NCI-H2107 treated with DMSO at 0.1 percent for 48 hours (cell line): Measurements from ENCODE around the gene ENOX2.
"Not testable (repeated sequence)": the region's sequence is repeated elsewhere in the genome, so short reads cannot be mapped to it uniquely, and the experiment has no call there.

Experiments used
- DNase-seq: peaks from one replicate; lab custom pipeline; 2025; ENCODE audit not compliant: unreplicated experiment; lab: John Stamatoyannopoulos, UW

Gene ENOX2

DNA sequence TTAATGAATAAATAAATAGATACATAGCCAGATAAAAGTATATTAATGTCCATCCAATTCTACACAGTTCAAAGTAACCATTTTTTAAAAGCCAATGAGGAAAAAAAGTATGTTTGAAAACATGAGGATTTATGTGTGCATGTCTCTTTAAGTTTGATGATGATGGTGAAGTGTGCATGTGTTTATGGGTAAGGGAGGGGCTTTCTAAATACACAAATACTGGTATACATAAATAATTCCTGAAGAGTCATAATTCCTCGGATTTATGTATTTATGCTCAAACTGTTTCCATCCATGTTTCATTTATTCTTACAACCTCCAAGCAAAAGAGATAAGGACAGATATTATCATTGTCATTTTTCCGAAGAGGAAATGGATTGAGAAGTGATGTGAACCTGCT lies 75.4 kb downstream of the ENOX2 start:
- DNase-seq: no peak

DNA sequence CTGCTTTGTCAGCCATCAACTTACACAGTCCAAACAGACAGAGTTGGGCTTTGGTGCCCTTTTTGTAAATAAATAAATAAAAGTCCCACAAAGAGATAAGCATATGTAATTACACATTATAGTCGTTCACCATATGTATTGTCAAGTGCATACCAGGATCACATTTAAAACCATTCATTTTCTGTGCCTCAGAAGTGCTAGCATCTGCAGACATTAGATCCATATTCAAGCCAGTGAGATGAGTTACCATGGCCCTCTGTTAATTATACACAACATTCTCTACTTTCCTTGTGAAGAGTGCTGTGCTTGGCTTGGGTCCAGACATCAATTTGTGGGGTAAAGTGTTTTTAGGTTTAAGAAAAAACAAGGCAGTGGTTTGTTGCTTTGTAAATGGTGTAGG lies 76.8 kb downstream of the ENOX2 start:
- DNase-seq: peak; percentile 80

DNA sequence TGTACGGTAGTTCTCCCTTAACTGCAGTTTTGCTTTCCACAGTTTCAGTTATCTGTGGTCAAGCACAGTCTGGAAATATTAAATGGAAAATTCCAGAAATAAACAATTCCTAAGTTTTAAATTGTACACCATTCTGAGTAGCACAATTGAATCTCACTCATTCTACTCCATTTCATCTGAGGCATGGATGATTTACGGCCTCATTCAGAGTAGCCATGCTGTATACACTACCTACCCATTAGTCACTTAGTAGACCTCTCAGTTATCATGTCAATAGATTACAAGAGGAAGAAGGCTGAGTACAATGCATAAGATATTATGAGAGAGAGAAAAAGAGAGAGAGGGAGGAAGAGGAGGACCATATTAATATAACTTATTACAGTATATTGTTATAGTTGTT lies 77.5 kb downstream of the ENOX2 start:
- no peak for DNase-seq

DNA sequence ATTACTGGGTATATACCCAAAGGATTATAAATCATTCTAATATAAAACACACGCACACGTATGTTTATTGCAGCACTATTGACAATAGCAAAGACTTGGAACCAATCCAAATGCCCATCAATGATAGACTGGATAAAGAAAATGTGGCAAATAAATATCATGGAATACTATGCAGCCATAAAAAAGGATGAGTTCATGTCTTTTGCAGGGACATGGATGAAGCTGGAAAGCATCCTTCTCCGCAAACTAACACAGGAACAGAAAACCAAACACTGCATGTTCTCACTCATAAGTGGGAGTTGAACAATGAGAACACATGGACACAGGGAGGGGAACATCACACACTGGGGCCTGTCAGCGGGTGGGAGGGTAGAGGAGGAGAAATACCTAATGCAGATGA lies 83.6 kb downstream of the ENOX2 start:
- not testable (repeated sequence) for DNase-seq

DNA sequence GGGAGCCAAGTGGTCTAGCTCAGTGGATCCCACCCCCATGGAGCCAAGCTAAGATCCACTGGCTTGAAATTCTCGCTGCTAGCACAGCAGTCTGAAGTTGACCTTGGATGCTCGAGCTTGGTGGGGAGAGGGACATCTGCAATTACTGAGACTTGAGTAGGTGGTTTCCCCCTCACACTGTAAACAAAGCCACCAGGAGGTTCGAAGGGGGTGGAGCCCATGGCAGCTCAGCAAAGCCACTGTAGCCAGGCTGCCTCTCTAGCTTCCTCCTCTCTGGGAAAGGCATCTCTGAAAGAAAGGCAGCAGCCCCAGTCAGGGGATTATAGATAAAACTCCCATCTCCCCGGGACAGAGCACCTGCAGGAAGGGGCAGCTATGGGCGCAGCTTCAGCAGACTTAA lies 89.1 kb downstream of the ENOX2 start:
- not testable (repeated sequence) for DNase-seq

DNA sequence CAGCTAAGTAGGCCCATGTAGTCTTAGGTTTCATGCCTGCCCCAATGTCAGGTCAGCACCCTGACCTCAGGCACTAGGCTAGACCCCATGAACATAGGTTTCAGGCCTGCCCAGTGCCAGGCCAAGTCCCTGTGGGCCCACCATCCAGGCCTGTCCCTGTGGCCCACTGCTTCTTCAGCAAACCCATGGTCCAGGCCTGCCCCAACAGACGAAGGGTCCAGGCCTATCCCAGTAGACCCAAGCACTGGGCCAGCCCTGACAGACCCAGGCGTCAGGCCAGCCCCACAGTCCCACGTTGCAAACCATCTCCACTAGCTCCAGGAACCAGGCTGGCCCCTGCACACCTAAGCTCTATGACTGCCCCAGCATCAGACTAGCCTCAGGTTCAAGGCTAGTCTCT lies 92.4 kb downstream of the ENOX2 start:
- no peak for DNase-seq

DNA sequence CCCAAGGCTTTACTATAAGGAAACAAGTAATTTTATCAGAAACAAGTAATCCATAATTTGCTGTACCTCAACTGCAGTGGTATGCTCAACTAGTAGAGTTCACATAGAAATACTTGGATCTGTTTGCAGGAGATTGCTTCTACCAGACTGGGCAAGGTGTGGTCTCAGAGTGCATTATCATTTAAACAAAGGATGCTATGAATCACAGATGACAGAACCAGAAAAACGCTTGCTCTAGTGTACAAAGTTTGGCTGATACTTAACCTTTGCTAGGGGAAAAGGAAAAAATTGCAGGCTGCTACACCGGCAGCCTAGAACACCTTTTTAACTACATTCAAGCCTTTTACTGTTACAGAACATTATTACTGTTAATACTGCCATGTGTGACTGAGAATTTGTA lies 97.1 kb downstream of the ENOX2 start:
- no peak for DNase-seq

DNA sequence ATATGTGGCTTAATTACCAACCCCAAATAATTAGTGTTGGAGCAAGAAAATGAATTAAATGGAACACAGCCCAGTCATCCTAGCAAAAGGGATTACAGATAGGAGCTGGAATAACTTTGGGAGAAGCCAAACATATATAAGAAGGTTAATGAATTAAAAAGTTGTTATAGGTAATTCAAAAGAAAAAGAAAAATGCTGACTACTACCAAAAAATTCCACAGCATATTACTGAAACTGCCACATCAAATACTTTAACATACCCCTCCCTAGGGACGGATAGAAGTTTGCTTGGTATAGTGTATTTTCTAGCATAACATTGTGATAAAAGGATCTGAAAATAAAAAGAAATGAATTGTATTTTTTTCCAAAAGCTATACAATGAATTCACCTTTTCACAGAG lies 99.5 kb downstream of the ENOX2 start:
- DNase-seq: no peak

DNA sequence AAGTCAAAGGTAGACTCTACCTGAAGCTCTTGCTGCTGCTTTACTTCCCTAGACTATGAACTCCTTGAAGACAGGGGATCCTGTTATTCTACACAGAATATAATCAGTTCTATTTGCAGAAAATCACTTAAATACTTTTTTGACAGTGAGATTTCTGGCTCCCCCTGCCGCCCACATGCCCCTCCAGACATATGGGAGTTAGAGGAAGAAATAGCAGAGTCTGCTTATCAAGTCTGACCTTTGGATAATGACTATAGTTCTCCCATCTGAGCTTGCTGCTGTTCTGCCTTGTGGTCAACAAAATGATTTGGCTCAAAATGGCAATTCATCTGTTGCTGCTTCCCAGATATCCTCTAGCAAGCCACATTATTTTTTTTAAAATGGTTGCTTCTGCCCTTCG lies 101.1 kb downstream of the ENOX2 start:
- DNase-seq: no peak

DNA sequence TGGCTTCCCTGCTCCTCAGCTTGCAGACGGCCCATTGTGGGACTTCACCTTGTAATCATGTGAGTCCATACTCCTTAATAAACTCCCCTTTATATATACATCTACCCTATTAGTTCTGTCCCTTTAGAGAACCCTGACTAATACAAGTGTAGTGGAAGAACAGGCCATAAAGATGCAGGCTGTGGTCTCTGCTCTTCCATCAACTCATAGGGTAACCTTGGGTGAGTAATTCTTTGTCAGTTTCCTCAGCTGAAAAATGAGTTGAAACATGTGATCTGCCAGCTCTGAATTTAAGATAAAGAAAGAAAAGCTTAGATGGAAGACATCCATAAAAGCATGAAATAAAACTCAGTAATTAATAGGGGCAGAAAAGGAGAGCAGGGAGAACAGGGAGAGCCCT lies 103.6 kb downstream of the ENOX2 start:
- no peak for DNase-seq

DNA sequence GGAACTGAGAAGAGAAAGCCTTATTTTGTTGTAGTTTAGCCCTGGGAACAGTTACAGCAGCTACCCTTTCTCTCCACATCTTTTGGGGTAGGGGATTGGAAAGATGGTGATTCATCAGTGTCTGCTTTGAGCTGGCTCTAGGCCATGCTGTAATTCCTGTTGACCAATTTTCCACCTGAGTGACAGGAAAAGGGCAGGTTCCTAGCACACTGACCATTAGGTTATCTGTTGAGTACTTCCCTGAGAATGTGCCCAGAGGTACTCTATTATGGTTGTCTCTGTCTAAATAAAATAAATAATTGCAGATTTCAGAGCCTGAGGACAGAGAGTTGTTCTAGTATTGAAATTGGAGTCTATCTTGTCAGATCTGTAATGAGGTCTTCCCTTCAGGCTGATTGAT lies 109.0 kb downstream of the ENOX2 start:
- no peak for DNase-seq

DNA sequence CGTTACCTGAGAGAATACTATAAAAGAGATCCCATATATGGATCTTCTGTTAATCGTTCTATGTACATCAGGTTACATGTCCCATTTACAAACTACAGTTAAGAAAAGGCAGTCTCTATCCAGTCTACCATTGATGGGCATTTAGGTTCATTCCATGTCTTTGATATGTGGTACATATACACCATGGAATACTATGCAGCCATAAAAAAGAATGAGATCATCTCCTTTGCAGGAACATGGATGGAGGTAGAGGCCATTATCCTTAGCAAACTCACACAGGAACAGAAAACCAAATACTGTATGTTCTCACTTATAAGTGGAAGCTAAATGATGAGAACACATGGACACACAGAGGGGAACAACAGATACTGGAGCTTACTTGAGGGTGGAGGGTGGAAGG lies 111.1 kb downstream of the ENOX2 start:
- not testable (repeated sequence) for DNase-seq

DNA sequence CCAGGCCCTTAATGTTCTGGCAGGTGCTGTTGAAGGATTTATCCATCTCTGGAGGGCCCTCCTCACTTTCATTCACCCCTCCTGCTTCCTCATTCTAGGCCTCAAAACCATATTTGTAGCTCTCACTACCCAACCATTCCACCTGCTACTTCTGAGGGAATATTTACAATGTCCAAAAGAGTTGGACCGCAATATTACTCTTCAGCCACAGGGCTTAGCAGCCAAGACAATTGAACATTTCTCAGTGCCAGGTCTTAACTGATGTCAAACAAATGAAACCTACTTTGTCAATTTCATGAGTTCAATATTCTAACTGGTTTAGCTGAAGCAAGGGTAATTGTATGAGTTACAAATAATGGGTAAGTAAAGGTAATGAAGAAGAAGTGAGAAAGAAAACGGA lies 113.2 kb downstream of the ENOX2 start:
- DNase-seq: no peak

DNA sequence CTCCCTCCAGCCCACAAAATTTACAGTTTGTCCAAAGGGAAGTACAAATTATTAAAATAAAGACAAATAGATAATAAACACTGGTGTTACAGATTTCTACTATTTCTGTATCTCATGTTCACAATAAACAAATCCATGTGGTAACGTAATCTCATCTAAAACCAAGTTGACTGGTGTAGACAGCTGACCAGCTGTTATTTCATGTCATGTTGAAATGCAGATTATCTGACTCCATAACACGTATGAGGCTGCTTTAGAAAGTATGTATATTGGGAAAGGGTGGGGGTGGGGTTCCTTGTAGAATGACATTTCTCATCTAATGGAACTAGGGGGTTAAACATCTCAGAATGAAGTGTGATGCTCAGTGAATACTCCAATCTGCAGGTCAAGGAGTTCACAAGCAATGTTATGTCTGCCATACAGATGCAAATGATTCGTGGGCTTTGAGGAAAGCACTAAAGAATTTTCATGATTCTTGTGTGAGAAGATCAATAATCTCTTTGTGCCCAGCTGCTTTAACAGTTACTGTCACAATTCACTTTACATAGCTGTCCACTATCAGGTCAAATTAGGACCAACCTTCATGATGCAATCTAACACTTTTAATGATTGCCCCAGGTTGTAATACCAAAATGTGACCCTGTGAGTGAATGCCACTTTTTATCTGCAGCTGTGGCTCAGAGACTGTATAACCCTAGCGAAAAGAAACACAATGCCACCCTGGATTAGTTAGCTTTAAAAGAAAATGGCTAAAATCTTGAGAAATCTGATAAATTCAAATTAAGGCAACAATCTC lies 114.0 kb downstream of the ENOX2 start:
- DNase-seq: no peak

DNA sequence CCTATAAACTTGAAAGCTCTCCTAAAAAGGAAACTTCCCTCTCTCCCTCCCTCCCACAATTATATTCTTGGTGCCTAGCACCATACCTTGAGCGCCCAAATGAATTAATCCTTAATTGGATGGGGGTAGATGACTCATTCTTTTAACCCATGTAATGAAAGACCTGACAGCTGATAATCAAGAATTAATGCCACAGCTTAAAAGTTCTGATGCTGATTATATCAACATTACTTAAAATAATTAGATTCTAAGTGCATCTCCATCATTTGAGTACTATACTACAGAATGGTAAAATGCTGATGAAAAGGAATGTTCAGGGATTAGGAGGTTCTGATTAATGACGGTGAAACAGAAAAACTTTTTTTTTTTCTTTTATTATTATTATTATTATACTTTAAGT lies 117.0 kb downstream of the ENOX2 start:
- DNase-seq: no peak

DNA sequence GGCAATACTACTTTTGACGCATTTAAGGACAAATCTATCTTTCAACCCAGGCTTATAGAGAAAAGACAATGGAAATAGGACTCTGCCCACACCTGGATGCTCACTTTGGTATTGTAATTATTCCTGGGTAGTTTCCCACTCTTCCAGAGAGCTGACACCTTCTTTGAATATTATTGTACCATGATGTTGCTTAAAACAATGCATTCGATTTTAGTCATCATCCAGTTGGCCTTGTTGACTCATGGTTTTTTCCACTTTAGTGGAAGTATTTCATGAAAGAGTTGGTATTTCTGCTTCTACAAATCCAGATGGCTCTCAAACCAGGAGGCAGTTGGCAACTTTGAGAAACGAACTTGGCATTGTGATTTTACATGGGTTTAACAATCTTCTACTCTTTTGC lies 124.2 kb downstream of the ENOX2 start:
- DNase-seq: no peak

DNA sequence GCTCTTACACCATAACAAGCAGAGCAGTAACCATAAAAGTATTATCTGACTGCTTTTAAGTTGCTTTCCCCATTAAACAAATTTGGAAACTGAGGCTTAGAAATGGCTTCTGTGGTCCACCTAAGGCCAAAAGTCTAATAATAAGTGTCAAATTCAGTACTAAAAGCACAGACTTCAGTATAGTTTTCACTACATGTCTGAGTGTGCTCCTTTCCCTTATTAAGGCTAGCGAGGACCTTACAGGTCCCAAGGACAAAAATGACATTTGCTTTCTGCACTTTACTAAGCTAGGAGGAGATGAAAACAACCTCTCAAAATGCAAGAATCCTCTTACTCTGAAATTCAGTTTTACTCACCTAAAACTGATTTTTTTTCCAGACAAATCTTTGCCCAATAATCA lies 127.2 kb downstream of the ENOX2 start:
- no peak for DNase-seq

DNA sequence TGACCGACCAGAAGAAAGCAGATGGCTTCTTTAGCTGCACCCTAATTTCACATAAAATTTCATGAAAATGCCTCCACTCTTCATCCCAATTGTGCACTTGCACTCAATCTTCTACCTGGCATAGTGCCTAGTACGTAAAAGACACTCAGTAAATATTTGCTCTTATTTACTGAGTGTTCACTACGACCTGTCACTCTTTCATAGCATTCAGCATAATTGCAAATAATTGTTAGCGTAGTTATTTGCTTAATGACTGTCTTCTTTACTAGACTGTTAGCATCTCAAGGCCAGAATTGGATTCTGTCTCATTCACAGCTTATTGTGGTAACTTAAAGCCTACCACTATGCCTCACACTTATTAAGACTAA lies 130.2 kb downstream of the ENOX2 start:
- DNase-seq: peak; percentile 79

DNA sequence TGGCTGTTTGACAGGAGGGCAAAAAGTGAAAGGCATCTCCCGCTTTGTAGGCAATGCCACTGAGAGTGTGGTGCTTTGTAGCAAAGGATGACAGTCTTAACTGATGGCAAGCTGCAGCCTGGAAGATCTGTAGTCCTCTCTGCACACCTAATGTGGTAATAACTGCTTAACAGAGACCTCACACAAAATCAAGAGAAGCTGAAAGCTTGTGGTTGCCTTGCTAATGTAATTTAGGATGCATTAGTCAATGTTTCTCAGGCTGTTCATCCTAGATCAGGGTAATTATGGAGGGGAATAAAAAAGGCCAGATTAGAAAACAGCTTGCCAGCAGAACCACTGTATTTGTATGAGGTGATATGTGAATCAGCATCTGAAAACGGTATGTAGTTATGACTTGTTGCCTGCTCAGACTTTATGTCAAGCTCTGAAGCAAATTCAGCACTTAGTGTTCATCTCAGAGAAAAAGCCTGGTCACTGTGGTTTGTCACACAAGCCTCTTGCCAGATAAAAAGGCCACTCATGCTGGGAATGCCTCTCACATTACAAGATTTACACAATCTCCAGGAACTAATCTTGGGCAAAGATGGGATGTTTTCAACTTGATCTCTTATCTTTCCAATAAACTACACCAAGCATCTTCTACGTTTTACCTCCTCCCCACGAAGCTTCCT lies 130.8 kb downstream of the ENOX2 start:
- peak; percentile 79 for DNase-seq

DNA sequence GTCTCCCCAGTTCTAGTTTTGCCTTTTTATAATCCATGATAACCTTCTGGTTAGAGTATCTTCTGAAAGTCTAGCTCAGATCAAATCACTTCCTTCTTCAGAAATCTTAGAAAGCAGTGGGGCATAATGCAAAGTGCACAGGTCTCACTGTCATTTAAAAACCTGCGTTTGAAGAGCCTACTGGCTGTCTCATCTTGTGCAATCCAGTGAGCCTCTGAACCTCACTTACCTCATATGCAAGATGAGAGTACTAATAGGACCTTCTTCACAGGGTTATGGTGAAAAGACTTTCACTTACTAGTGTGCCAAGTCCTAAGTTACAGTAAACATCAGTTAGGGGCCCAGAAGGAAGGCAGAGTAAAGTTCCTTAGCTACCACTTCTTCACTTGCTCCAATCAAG lies 131.4 kb downstream of the ENOX2 start:
- no peak for DNase-seq

DNA sequence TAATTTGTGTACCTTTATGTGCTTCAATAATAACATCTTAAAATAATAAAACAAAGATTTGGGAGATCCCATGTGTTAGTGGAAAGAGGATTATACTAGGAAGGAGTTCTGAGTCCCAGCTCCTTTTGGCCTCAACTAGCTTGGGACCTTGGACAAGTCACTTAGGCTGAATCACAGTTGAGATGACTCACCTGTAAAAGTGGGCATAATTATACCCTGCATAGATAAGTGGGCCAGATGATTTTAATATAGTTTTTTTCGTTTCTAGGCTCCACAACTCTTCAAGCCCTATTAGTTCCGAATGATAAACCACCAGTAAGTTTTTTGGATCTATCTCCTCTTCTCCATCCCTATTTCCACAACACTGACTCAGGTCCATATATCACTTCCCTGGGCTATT lies 131.8 kb downstream of the ENOX2 start:
- DNase-seq: no peak

DNA sequence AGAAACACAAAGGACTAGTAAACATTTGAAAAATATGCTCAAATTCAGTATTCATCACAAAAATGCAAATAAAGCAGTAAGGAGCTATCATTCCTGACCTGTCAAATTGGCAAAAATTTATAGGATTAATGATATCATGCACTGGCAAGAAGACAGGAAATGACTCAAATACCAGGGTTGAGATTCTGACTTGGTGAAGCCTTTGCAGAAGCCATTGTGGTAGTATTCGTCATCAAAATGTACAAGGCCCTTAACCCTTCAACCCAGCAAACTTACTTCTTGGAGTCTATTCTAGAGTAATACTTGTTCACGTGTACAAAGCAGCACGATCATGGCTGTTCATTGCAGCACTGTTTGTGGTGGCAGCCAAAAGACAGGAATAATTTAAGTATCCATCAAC lies 132.4 kb downstream of the ENOX2 start:
- DNase-seq: no peak

DNA sequence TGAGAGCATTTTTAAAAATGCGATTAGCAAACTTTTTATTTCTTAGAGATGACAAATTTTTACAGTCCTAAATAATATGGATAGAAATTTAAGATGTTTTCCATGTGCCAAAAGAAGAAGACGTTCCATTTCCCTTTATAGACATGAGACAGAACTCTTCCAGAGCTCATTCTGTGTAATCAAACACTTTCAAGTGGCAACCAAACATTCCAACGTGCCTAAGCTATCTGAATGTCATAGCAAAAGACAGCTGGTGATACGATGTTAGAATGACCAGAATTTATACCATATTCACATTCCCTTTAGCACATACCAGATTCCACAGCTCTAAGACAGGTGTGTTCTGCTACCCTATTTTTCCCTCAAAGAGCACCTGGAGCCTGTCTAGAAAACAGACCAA lies 133.2 kb downstream of the ENOX2 start:
- DNase-seq: no peak
